ENCODE data around the gene FIGNL2. TPM values are rescaled to one million over a fixed set of nuclear protein-coding genes. Genes with fewer than 3 reads are reported as not detected.

FIGNL2 gene
- total and polyA plus RNA-seq, 2 of the 13 experiments (the other 11 are each of a cell fraction or from before 2014, with no cell fraction given) = 0.82 to 1.00 TPM

DNA sequence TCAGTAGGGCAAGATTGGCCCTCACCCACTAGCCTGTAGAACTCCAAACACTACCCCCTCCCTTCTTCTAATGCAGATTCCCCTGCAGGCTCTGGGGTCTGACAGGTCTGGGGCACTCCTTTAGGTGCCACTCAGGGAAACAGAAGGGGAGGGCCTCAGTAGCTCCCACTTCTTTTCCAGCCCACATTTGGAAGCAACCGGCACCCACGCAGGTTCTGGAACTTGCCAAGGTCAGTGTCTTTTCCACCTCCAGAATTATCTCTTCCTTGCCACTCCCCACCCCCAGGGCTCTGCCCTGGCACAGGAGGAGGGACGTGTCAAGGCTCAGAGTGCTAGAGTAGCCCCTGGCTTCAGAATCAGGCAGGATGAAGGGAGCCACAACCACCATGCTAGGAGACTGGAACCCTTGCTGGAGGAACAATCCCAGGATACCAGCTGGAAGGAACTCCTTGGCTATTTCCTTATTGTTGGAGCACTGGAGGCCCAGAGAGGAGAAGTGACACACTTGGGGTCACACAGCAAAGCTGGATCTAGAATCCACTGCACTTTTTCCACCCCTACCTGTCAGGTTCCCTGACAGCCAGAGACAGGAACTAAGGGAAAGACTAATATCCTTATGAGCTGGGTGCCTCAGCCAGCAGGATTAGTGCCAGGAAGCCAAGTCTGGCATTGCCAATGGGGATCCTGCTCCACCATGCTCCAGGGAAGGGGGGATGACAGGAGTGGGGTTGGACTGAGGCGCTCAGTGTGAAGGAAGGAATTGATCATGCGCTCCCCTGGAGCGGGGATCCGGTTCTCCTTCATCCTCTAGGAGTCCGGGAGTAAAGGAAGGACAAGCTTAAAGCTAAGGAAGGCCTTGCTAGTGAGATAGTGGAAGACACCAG lies 1.8 kb upstream of the FIGNL2 start:
- Histone ChIP-seq H3K4me3 (replicated peaks in 1 of 3; ENCODE audit: insufficient read depth in 1 of 3, low read depth in 2 of 3, low read length in 3 of 3) (no peak overlapping the region), H3K27me3 (ENCODE audit: control insufficient read depth in 1 of 2, insufficient read depth in 2 of 2, low read length in 2 of 2) (peaks cover 0 to 9% of the 10 kb centered on the region in 2 experiments; a peak in 1 of 5 replicates), H3K9me3 (ENCODE audit: low read length) (no peaks in the 10 kb centered on the region), H4K20me1 (ENCODE audit: insufficient read depth, low read length) (no peaks in the 10 kb centered on the region), H3K79me2 (ENCODE audit: insufficient read depth, low read length) (no peaks in the 10 kb centered on the region), H2AFZ (ENCODE audit: low read length) (no peak overlapping the region), H3K9ac (ENCODE audit: insufficient read depth, low read depth, low read length) (no peak overlapping the region), H3K4me2 (ENCODE audit: low read depth, low read length) (no peak overlapping the region), H3K36me3 (replicated peaks in 1 of 2; ENCODE audit: control insufficient read depth in 1 of 2, insufficient read depth in 2 of 2, low read length in 2 of 2) (no peaks in the 10 kb centered on the region), H3K4me1 (ENCODE audit: insufficient read depth, low read length) (peaks cover 19% of the 10 kb centered on the region), H3K27ac (ENCODE audit: extremely low read length, insufficient read depth, low read length) (no peak overlapping the region)
- no peak for ATAC-seq
- in situ Hi-C loops (cut with HindIII; ENCODE audit: extremely low pct_ligation_motif_present, low pct_unique_long_range_greater_than_20kb) = no loop called here
- TF ChIP-seq ZSCAN9 (CRISPR knock-in tag; IDR thresholded peaks at IDR 0.05; ENCODE audit: borderline replicate concordance) = no peak
- no peak for TF ChIP-seq HMG20B (CRISPR knock-in tag; conservative IDR thresholded peaks at IDR 0.05)
- TF ChIP-seq ZNF263 (CRISPR knock-in tag; IDR thresholded peaks at IDR 0.05) = no peak
- TF ChIP-seq DNMT3B (CRISPR knock-in tag; conservative IDR thresholded peaks at IDR 0.05) = no peak
- no peak for TF ChIP-seq ZNF709 (CRISPR knock-in tag; IDR thresholded peaks at IDR 0.05)
- TF ChIP-seq ZBTB8A (CRISPR knock-in tag; IDR thresholded peaks at IDR 0.05; ENCODE audit: borderline replicate concordance, low read depth) = no peak
- TF ChIP-seq, protein P1, sequence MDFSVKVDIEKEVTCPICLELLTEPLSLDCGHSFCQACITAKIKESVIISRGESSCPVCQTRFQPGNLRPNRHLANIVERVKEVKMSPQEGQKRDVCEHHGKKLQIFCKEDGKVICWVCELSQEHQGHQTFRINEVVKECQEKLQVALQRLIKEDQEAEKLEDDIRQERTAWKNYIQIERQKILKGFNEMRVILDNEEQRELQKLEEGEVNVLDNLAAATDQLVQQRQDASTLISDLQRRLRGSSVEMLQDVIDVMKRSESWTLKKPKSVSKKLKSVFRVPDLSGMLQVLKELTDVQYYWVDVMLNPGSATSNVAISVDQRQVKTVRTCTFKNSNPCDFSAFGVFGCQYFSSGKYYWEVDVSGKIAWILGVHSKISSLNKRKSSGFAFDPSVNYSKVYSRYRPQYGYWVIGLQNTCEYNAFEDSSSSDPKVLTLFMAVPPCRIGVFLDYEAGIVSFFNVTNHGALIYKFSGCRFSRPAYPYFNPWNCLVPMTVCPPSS (IDR thresholded peaks at IDR 0.05) = no peak
- TF ChIP-seq JUNB (CRISPR knock-in tag; IDR thresholded peaks at IDR 0.05; ENCODE audit: borderline replicate concordance) = no peak
- TF ChIP-seq SP4 (CRISPR knock-in tag; IDR thresholded peaks at IDR 0.05) = no peak
- TF ChIP-seq GPN1 (CRISPR knock-in tag; IDR thresholded peaks at IDR 0.05; ENCODE audit: borderline replicate concordance) = no peak
- TF ChIP-seq, protein P2, sequence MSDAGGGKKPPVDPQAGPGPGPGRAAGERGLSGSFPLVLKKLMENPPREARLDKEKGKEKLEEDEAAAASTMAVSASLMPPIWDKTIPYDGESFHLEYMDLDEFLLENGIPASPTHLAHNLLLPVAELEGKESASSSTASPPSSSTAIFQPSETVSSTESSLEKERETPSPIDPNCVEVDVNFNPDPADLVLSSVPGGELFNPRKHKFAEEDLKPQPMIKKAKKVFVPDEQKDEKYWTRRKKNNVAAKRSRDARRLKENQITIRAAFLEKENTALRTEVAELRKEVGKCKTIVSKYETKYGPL (CRISPR knock-in tag; IDR thresholded peaks at IDR 0.05) = no peak
- no peak for TF ChIP-seq BRCA1 (CRISPR knock-in tag; IDR thresholded peaks at IDR 0.05)
- no peak for TF ChIP-seq ZEB1 (IDR thresholded peaks at IDR 0.05; ENCODE audit: insufficient replicate concordance, low read depth)
- BruUV-seq (replicated peaks) = no TSS peak
- no peak for FAIRE-seq
- intact Hi-C loops (cut with micrococcal nuclease; ENCODE audit: unreplicated experiment) = no loop called here
- CTCF ChIA-PET (ENCODE audit: low intra/inter-chr PET ratio, low total read pairs) = interaction anchor here (1.8 kb wide), 1 partner anchor 25 kb away, joined by 5 read pairs; no protein-coding TSS in a partner anchor
- 81% methylated on average over 8 of the region's 8 CpGs for WGBS (ENCODE audit: low lambda C conversion rate)
- POLR2A ChIA-PET = interaction anchor here (1.2 to 2.4 kb wide), 2 partner anchors 14 to 126 kb away, joined by 4 to 14 read pairs; no protein-coding TSS in a partner anchor
- no peak for DNase-seq (ENCODE audit: low spot score)

All from HepG2 (cell line).